Measurements from ENCODE around the gene CEP85L. TPM values are rescaled to one million over a fixed set of nuclear protein-coding genes. Genes with fewer than 3 reads are reported as not detected.

CEP85L gene
- total RNA-seq, 3 donors from 2014 or later (not counting 1 experiment from before 2014, with no cell fraction given) = 75.0 to 85.2 (median 82.0) TPM

DNA sequence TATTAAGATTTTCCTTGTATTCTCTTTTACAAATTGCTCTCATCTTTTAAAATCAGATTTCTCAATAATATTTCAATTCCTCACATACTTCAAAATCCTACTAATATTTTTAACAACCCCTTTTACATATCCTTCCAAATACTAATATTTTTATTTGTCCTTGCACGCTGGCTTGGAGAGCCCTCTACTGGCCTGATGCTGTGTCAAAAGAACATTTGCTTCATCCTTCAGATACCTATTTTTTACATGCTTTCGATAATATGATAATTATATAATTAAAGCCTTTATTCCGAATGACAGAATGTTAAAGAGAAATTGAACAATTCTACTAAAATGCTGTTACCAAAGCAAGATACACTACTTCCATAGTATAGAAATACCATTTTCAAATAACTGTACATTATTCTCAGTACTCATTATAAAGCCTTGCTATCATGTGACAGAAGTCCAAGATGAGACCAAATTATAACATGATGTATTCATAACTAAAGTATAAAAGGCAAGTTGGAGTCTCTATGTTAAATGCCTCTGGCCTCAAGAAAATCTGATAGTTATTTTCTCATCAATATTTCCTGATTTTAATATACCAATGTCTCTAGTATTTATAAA is 142.3 kb downstream of the CEP85L start:
- peak in 1 of 2 donors; percentile 8 for DNase-seq
- H3K27ac ChIP-seq (ENCODE audit: low read length) = no peak overlapping the region
- H3K27me3 Mint-ChIP-seq (ENCODE audit: low read depth in 2 of 2) = no peaks in the 10 kb centered on the region
- no peaks in the 10 kb centered on the region for H3K9me3 Mint-ChIP-seq
- H3K4me3 Mint-ChIP-seq = no peak overlapping the region
- no peaks in the 10 kb centered on the region for H3K4me1 ChIP-seq (ENCODE audit: control insufficient read depth, insufficient read depth, low read length)
- ATAC-seq = no peak
- no peaks in the 10 kb centered on the region for H3K27me3 ChIP-seq (ENCODE audit: control insufficient read depth, insufficient read depth, low read length)
- no peaks in the 10 kb centered on the region for H3K36me3 Mint-ChIP-seq
- H3K4me1 Mint-ChIP-seq = peaks cover 28 to 44% of the 10 kb centered on the region in 2 donors
- no peak for TF ChIP-seq CTCF (IDR thresholded peaks at IDR 0.05)
- no peak overlapping the region for H3K27ac Mint-ChIP-seq
- peaks cover 2% of the 10 kb centered on the region for H3K36me3 ChIP-seq (ENCODE audit: control insufficient read depth, insufficient read depth, low read length)
- intact Hi-C loops (cut with micrococcal nuclease) = no loop called here
- WGBS (ENCODE audit: insufficient coverage) = 69% methylated on average over 1 of the region's 3 CpGs
- H3K9me3 ChIP-seq (ENCODE audit: control insufficient read depth, insufficient read depth, low read length) = no peaks in the 10 kb centered on the region
- H3K4me3 ChIP-seq (ENCODE audit: low read length) = no peak overlapping the region

DNA sequence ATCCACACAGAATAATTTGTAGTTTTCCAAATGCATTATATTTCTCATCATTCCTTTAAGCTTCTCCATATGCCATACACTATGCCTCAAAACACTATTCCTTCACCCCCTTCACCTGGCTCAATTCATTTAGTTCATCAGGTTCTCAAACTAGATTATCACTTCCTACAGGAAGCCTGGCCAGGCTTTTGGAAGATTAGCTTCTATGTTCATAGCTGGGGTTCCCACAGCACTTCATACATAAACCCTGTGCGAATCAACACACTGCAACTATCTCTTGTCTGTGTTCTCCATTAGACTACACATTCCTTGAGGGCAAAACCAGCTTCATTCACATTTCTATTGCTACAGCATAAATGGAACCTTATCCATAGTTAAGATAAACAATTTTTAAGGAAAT is 143.8 kb downstream of the CEP85L start:
- Histone ChIP-seq H3K9me3 (ENCODE audit: control insufficient read depth, insufficient read depth, low read length) (no peaks in the 10 kb centered on the region), H3K36me3 (ENCODE audit: control insufficient read depth, insufficient read depth, low read length) (peaks cover 2% of the 10 kb centered on the region), H3K4me1 (ENCODE audit: control insufficient read depth, insufficient read depth, low read length) (no peaks in the 10 kb centered on the region), H3K4me3 (ENCODE audit: low read length) (no peak overlapping the region), H3K27me3 (ENCODE audit: control insufficient read depth, insufficient read depth, low read length) (no peaks in the 10 kb centered on the region), H3K27ac (ENCODE audit: low read length) (no peak overlapping the region)
- WGBS (ENCODE audit: insufficient coverage) = 100% methylated on average over 1 of the region's 1 CpG
- Mint-ChIP-seq H3K27ac (peak overlapping the region in 1 of 2 donors; percentile 59), H3K4me3 (no peak overlapping the region), H3K36me3 (no peaks in the 10 kb centered on the region), H3K27me3 (ENCODE audit: low read depth in 2 of 2) (no peaks in the 10 kb centered on the region), H3K4me1 (peaks cover 22 to 29% of the 10 kb centered on the region in 2 donors), H3K9me3 (no peaks in the 10 kb centered on the region)
- TF ChIP-seq CTCF (IDR thresholded peaks at IDR 0.05) = no peak
- intact Hi-C loops (cut with micrococcal nuclease) = no loop called here
- no peak for DNase-seq
- no peak for ATAC-seq

DNA sequence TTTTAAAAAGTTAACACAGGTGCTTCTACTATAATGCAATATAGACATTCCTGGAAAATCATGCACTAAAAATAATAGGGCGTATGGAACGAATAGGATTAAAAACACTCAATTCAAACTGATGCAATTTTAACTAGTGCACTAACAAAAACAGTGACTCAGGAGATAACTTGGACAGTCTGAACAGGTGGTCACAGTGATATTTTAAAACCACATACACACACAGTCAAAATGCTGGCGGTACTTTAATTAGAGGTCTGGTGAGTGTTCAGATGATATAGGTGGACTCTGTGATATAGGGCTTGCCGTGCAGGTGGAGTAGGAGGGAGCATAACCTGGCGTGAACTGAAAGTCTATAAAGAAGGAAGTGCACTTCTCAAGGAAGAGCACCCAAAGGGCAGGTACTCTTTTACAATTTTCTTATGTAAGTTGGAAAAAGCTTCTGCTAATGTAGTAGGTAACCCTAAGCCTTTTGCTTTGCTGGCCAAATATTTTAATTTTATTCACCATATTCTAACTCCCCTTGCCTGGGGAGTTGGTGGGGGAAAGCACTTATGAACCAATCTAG is 145.2 kb downstream of the CEP85L start:
- 92% methylated on average over 4 of the region's 5 CpGs for WGBS (ENCODE audit: insufficient coverage)
- TF ChIP-seq CTCF (IDR thresholded peaks at IDR 0.05) = no peak

More for the DNA sequence above, 145.2 kb downstream of the CEP85L start:
- H3K36me3 Mint-ChIP-seq = peaks cover 8% of the 10 kb centered on the region
- peak overlapping the region; percentile 2 to 59 for H3K27ac Mint-ChIP-seq
- no peaks in the 10 kb centered on the region for H3K4me1 ChIP-seq (ENCODE audit: control insufficient read depth, insufficient read depth, low read length)
- intact Hi-C loops (cut with micrococcal nuclease) = no loop called here
- no peaks in the 10 kb centered on the region for H3K9me3 ChIP-seq (ENCODE audit: control insufficient read depth, insufficient read depth, low read length)
- H3K4me1 Mint-ChIP-seq = peaks cover 18 to 27% of the 10 kb centered on the region in 2 donors
- no peak overlapping the region for H3K4me3 Mint-ChIP-seq
- H3K27me3 Mint-ChIP-seq (ENCODE audit: low read depth in 2 of 2) = no peaks in the 10 kb centered on the region
- no peak for DNase-seq
- peaks cover 6% of the 10 kb centered on the region for H3K36me3 ChIP-seq (ENCODE audit: control insufficient read depth, insufficient read depth, low read length)
- H3K9me3 Mint-ChIP-seq = no peaks in the 10 kb centered on the region
- no peak for ATAC-seq
- H3K4me3 ChIP-seq (ENCODE audit: low read length) = no peak overlapping the region
- H3K27ac ChIP-seq (ENCODE audit: low read length) = no peak overlapping the region
- H3K27me3 ChIP-seq (ENCODE audit: control insufficient read depth, insufficient read depth, low read length) = no peaks in the 10 kb centered on the region
